Choroid plexus epithelial cell (primary cell): ENCODE measurements around the gene DALRD3.

Source experiments
- DNase-seq: peaks from one replicate; pipeline ENCODE4 v3.0.0-alpha.2; 2010; ENCODE audit warnings: low read depth
- H3K4me3 ChIP-seq: 2 replicates; pipeline ENCODE4 v1.5.1; 2011; ENCODE audit warnings: low read depth, mild to moderate bottlenecking, control low read depth, low read length, moderate library complexity
- CTCF ChIP-seq: conservative IDR thresholded peaks from 2 replicates; pipeline ENCODE4 v1.5.1; 2011; ENCODE audit warnings: low read depth, mild to moderate bottlenecking, control low read depth, inconsistent platforms, low read length, moderate library complexity

The DALRD3 gene

DNA sequence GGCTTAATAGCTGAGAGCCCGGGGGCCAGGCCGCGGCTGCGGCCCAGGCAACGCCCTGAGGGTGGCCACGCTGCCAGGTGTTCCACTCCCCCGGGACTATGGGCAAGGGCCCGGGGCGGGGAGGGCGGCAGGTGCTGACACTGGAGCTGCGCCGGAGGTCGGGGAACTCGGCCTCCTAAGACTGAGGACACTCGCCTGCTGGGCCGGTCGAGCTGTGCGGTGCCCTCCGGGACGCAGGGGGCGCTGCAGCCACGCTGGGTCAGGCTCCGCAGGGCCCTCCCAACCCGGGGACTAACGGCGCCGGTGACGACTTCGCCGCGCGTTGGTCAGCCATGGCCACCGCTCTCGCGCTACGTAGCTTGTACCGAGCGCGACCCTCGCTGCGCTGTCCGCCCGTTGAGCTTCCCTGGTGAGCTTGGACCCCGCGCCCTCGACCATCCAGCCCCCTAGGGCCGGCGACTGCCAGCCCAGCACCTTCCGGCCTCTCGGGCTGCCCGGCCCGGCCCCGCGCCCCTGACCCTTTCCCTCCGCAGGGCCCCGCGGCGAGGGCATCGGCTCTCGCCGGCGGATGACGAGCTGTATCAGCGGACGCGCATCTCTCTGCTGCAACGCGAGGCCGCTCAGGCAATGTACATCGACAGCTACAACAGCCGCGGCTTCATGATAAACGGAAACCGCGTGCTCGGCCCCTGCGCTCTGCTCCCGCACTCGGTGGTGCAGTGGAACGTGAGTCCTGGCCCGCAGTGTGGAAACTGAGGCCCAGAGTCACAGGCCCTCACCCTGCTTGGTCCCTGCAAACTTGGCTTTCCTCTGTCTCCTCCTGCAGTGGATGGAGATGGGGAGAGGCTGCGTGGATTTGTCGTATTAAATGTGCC lies 3.7 kb upstream of the DALRD3 start, which contains the start of gene NDUFAF3:
Gene NDUFAF3, plus strand, starts transcription at position 309 of the 875 bp plus-strand sequence. Its CDS starts 24 bp downstream, at position 333.
- peak within 1 kb of the TSS; percentile 93 for H3K4me3 ChIP-seq
- DNase-seq = peak; percentile 95
- TF ChIP-seq CTCF = peak; percentile 78

GRCh38 chr3:49021213-49021812 lies 2.9 kb upstream of the DALRD3 start:
- no peak for TF ChIP-seq CTCF
- peak; percentile 98 for DNase-seq

DNA sequence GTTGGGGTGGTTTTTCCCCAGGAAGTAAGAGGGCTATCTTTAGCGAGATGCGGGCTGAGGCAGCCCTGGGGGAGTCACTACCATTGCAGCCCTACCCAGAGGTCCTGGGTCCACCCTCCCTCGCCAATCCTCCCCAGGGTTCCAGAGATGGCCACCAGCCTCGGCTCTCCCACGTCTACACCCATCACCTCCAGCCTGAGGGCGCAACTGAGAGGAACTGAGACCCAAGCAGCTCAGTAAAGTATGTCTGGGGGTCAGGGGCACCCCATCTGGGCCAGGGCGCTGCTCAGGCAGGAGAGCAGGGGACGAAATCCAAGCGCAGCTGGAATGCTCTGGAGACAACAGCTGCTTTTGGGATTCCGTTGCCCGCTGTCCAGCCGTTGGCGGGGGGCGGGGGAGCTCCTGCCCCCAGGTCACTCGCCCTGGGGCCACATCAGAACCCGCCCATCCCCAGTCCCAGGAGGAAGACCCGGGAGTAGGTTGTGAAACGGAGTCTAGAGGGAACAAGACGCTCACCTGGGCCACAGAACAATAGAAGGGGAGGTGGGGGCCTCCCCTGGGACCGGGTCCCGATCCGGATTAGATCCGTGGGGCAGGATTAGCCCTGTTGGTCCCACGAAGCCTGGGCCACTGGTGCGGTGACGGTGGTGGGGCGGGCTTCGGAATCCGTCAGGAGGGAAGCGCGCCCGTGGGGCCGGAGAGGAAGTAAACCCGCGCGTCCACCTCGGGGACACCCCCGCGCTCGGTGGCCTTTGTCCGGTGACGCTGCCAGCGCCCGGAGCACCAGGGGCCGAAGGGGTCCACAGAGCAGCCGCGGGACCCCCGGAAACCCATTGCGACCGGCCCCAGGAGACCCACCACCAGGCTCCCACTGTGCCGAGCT lies 2.2 kb upstream of the DALRD3 start:
- TF ChIP-seq CTCF = no peak
- H3K4me3 ChIP-seq = peak overlapping the region; percentile 93
- no peak for DNase-seq

More at GRCh38 chr3:49021213-49021812, 2.9 kb upstream of the DALRD3 start:
- peak overlapping the region; percentile 93 for H3K4me3 ChIP-seq

DNA sequence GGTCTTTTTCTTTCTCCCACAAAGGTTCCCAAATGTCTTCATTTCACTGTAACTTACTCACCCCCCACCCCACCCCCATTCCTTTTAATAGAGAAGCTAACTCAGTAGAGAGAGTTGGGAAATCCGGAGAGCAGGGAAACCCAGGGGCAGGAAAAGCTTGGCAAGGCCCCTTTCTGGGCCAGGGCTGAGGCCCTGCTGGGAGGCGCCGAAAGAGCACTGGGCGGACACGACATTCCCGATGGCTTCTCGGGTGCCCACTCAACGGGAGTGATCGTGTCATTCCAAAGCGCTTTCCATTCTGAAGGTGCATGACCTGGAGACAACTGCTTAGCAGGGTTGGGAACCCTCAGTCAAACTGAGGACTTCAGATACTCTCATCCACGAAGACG lies 1.6 kb upstream of the DALRD3 start:
- H3K4me3 ChIP-seq = peak overlapping the region; percentile 93
- DNase-seq = no peak
- TF ChIP-seq CTCF = no peak

DNA sequence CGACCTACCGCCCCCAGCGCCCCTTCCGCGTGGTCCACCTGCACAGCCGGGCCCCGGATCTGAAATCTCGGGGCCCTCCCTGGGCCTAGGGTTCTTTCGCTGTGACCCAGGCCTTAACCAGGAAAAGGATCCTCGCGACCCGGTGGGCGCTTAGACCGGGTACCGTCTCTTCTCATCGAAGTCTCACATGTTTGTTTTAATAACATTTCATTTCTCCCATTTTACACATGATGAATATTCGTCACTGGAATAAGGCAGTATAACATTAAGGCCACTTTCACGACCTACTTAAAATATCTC lies 277 bp upstream of the DALRD3 start:
- no peak for DNase-seq

More for the DNA sequence above, 277 bp upstream of the DALRD3 start:
- H3K4me3 ChIP-seq = peak overlapping the region; percentile 88
- no peak for TF ChIP-seq CTCF
